ENCODE measurements around the gene GJA10.

GRCh38 chr6:89858041-89858440, 36.2 kb upstream of the GJA10 start:
- TF ChIP-seq EZH2 (IDR thresholded peaks at IDR 0.05; ENCODE audit: low read length, unreplicated experiment), result no peak
- TF ChIP-seq CTCF (conservative IDR thresholded peaks at IDR 0.05; ENCODE audit: low read depth, low read length), result no peak
- no peak for TF ChIP-seq EZH2phosphoT487 (IDR thresholded peaks at IDR 0.05; ENCODE audit: borderline replicate concordance, low read length)
